Erythroblast (primary cell): Measurements from ENCODE around the gene SGIP1.

Experiments
- GATA1 ChIP-seq: IDR thresholded peaks from 2 replicates; pipeline ENCODE4 v1.6.1; 2011; ENCODE audit warnings: low read depth, mild to moderate bottlenecking, control low read depth, low read length, moderate library complexity
- POLR2A ChIP-seq: IDR thresholded peaks from 2 replicates; pipeline ENCODE4 v1.6.1; 2011; ENCODE audit warnings: mild to moderate bottlenecking, low read length

DNA sequence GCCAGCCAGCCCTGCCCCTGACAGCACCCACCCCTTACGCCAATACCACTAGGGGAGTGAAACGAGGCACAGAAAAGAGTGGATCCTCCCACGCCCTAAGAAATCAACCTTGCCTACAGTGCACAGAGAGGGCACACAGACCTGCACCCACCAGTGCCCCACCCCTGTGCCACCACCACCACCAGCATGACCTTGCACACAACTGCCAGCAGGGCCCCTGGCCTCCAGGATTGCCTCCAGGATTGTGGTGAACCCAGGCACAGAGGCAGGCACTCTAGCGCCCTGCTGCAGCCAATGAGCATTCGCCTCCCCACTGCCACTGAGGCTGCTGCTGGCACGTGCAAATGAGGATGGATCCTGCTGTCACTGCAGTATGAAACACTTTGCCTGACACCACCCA is 23.5 kb upstream of the SGIP1 start:
- no peak for TF ChIP-seq POLR2A
- no peak for TF ChIP-seq GATA1
